CD4-positive, alpha-beta T cell treated with Interleukin-12 subunit alpha and Interleukin-12 subunit beta, for 1 hour (primary cell): ENCODE results near the gene CNTNAP2.

Experiments used
- DNase-seq: peaks from one replicate; pipeline ENCODE4 v3.0.0-alpha.2; 2020

CNTNAP2 gene

DNA sequence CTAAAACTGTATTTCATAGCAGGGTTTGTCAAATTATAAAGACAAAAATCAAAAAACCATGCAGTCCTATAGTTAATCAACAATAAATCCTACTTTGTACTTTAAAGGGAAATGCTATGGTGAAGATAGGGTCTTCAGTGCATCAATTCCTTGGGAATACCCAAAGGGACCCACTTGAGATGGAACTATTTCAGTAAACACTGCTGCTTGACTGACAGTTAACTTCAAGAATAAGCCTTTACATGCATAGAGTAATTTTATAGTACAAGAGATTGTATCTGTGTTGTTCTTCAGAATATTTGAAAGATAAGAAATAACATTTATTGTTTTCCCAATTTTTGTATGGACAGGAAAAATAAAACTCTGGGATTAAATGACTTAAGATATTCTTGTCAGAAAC is 1179.6 kb downstream of the CNTNAP2 start:
- DNase-seq: no peak

DNA sequence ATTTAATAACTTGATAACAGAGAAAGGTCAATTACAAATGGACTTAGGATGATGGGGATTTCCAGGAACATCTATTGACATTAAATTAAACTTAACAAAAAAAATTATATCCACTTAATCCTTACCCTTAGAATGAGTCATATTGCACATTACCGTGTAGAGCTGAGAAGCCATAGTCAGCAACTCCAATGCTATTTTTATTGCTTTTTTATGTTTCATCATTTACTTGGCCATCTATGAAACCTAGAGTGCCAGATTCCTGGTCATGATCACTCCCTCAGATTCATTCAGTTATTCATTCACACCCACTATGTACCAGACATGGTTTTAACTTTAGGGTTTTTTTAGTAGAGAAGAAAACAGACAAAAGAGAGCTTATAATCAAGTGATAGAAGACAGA is 1180.4 kb downstream of the CNTNAP2 start:
- no peak for DNase-seq

DNA sequence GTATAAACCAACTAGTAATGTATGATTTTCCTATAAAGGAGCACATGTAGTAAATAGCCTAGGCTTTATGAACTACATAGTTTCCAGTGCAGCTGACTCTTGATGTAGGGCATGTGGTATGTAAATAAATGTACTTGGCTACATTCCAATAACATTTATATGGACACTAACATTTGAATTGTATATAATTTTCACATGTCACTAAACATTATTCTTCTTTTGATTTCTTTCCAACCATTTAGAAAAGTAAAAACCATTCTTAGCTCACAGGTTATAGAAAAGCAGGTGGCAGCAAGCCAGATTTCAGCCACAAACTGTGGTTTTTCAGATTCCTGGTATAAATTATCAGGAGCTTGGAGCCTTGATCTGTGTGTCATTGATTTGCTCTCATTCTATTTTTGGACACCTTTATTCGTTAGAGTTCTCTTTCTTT is 1182.0 kb downstream of the CNTNAP2 start:
- DNase-seq: no peak

DNA sequence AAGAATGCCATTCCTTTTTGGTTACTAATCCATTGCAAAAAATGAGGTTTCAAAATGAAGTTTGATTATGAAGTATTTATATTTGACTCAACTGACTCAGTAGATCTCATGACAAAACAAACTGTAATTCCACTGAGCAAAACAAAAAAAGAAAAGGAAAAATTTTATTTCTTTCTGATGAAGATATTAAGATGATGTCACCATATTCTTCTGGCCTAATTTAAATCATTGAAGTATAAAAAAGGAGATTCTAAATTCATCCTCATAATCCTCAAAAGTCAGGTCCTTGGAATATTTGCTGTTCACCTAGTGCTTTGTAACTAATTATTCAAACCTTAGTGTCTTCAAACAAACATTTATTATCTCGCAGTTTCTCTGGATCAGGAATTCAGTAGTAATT is 1183.7 kb downstream of the CNTNAP2 start:
- no peak for DNase-seq

DNA sequence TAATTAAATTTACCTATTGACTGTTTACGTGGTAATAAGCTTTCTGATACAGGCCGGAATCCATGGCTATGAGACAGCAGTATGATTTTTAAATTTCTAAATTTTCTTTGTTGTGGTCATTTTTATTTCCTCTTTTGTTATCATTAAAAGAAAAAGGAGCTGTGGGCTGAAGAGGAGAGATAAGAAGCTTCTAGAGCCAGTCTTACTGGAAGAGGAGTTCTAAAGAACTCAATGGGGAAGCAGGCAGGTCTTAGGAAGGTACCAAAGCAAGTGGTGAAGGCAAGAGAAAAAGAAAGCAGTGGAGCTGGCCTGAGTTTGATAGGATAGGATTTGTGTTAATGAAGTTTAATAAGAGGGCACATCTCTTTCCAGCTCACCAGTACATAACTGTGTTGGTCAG is 1187.8 kb downstream of the CNTNAP2 start:
- DNase-seq: no peak

DNA sequence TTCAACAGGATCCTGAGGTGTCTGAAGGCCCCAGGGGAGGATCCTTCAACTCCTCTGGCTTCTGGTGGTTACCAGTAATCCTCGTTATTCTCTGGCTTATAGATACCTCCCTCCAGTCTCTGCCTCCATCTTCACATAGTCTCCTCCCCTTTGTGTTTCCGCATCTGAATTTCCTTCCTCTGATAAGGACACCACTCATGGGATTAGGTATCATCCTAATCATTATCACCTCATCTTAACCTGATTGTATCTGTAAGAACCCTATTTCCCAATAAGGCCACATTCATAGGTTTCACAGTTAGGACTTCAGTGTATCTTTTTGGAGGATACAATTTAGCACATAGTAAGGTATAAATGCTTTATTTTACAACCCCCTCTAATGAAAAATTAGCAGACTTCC is 1189.2 kb downstream of the CNTNAP2 start:
- no peak for DNase-seq

DNA sequence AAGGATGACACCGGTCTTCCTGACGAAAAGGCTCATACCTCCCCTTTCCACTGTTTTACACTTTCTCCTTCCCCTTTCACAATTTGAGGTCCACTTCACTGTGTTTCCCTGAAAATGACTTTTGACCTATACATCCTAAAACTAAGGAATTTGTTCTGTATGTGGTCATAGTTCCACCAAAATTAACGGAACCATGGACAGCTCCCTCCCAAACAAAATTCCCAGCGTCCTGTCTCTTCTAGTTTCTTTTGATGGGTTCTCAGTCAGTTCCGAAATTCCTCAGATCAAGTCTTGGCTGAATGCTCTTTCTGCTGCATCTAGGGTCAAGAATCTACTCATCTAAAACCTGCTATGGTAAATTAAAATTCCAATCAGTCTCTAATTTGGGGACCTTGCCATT is 1191.9 kb downstream of the CNTNAP2 start:
- DNase-seq: no peak

DNA sequence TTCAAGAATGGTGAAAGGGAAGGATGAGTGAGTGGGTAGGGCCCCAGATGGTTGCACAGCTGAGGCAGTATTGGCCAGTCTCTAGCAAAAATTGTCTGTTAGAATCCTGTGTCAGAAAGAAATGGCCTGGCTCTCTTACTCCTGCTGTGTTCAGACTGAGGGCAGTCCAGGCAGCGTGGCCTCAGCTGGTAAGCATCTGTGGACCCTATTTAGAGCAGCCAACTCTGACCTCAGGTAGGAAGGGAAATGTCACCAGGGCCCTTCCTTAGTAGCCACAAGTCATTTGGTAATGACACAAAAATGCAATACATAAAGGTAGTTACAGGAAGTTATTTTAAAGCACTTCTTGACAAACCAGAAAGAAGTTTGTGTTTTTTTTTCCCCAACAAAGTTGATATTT is 1194.7 kb downstream of the CNTNAP2 start:
- no peak for DNase-seq

DNA sequence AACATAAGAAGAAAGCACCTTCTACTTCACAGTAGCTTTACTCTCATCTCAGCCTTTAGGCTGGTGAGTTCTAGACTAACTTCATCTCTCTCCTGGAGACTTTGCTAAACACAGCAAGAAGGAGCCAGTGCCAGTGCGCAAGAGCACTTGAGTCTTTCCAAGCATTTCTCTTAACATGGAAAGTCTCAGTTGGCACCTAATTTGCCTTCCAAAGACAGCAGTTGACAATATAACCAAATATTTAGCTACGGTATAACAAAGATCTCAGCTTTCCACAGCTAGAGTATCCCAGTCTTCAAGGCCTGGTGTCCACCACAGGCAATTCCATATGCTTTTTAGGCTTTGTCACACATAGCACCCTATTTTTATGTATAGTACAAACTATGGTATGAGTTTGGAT is 1204.9 kb downstream of the CNTNAP2 start:
- DNase-seq: no peak

DNA sequence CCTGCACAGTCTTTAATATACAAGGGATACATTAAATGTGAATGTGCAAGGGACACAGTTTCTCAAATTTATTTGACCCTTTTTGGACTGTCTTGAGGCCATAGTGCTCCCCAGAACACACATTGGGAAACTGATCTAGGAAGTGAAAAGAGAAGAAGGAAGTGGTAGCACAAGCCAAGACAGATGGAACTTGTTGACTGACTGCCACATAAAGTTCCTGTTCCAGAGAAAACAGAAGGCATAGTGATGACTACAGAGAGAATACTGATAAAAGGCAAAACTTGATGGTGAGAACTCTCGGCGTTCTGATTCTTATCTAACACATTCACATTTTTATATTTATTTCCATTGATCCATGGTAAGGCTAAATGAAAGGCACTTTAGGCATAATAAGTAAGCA is 1216.4 kb downstream of the CNTNAP2 start:
- DNase-seq: no peak

DNA sequence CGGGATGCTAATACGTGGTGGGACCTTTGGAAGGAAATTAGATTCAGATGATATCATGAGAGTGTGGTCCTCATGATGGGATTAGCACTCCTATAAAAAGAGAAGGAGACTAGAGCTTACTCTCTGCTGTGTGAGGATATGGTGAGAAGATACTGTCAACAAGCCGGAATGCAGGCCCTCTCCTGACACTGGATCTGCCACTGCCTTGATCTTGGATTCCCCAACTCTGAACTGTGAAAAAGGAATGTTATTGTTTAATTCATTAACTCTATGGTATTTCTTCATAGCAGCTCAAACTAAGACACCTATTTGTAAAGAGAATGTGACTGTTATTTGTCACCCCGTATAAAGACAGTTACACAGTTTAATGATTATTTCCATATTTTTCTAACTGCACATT is 1246.5 kb downstream of the CNTNAP2 start:
- DNase-seq: no peak

DNA sequence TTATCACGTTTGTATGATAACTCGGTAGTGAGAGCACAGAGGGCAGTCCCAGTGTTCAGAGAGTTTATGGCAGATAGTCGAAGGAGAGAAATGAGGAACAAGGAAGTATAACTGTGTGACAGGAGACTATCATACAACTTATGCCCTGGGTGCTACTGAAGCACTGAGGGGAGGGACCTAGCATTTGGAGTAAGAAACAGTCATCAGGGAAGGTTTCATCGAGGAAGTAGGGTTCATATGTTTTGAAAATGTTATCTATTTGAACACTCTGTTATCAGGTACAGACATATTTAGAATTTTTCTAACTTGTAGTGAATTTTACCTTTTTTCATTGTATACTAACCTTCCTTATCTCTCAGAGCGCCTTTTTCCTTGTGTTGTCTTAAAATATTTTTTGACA is 1259.6 kb downstream of the CNTNAP2 start:
- DNase-seq: no peak

DNA sequence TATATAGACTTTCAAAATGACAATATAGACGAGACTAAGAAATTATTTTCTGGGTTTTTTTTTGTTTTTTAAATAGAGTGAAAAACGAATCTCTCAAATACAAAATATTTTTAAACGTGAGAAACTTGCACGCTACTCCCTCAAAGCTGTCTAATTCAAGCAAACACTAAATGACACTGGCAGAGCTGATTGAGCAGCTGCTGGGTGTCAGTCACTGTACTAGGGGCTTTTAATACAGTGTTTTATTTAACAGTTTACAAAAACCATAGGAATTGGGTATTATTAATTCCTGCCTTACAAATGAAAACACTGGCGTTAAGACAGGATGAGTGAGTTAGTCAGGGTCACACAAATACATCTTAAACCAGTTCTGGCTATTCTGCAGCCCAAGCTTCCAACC is 1264.3 kb downstream of the CNTNAP2 start:
- DNase-seq: no peak

DNA sequence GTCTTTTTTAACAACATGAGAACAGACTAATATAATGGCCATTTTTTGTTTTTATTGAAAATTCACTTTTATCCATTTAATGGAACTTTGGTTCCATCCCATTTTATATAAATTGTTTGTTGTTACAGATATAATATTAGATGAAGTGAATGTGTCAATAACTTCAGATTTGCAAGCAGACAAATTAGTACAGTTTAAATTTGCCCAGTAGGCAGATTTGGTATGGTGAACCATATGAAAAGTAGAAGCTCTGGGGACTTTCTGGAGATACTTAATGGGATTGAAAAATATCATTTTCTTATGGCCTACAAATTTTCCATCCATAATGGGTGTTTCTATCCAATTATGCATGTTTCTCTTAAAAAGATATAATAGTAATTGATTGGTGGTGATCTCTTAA is 1277.7 kb downstream of the CNTNAP2 start:
- DNase-seq: no peak

DNA sequence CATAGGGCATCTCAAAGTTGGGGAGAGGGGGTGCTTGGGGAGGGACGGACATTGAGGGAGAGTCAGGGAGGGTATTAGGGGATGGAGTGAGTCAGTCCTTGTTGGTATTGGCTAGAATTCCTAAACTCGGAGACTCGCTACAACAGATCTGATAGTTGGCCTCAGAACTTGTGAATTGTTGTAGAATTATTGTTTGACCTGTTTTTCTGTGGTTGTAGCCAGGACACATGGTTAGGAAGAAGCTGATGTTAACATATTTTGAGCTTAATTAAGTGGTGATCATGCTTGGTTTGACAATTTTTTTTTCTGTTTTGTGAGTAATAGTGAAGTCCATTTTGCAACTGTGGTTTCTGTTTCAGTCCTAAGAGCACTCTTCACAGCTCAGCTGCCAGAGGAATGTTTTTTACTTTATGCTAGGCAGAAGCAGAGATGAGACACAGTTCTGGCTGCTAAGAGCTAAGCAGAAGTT is 1283.7 kb downstream of the CNTNAP2 start:
- no peak for DNase-seq

DNA sequence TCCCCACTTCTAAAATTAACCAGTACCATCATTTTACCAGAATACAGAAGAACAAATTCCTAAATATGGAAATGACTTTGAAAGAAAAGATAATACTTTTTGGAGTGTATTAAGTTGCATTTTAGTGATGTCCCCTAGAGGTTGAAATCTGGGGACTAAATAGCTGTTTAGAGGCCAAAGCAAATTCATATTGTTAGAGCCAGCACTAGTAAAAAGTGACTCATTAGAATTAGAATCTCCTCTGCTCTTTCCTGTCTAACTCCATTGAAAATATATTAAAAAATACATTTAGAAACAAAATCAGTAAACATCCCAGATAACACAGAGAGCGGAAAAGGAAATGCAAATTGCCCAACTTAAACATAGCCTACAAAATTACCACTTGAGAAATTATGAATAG is 1284.3 kb downstream of the CNTNAP2 start:
- DNase-seq: no peak

DNA sequence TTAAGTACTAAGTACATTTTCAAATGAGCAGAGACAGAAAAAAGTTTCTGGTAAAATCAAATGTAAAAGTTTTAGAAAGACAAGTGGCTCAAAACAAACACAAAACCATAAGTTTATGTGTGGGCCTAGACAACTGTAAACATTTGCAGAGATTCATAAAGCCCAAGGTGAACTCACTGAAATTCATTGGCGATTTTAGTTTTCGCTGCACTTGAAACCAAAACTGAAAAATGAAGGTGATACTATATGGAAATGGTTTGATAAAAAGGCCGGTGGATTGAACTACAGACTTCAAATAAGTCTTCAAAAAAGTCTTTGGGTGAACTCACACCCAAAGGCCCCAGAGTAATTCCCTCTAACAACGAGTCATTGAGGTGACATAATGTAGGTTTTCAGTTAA is 1289.0 kb downstream of the CNTNAP2 start:
- DNase-seq: no peak

DNA sequence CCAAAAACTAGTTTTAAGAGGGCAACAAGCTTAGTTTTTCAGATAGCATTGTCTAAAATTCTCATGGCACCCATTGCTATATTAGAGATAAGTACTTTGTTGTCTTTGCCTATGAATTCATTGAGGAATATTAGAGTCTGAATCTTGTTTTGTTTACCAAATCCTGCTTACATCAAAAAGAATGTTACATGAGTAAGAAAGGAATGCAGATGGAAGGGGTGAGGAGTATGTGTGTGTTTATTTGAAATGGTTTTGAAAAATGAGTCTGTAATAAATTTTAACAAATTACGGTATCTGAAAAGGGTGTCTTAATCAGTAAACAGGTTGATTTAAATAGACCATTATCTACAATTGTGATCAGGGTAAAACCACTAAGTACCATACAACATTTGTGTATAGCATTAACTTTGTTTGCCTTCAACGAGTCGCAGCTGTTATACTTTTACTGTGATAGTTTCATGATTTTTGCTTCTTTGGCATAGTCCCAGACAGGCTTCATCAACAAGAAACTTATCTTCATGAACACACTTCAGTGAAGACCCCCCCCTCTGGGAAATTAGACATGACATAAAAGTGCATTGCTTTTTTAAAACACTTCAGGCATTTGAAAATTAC is 1290.0 kb downstream of the CNTNAP2 start:
- no peak for DNase-seq

DNA sequence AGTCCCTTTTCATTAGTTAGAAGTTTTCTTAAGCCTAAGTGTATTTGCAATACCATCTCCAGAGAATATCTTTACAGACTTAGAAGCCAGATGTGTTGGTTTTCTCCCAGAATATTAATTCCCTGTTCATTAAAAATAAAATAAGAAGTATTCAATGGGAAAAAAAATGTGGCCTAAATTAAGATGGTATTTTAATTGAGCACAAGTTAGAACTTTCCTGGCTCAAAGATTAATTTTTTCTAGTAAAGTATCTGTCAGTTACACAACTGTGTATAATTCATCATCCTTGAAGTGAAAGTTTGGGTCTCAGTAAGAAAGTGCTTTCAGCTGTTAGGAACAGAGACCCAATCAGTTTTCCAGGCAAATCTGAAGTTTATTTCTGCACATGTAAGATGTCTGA is 1294.5 kb downstream of the CNTNAP2 start:
- DNase-seq: no peak

DNA sequence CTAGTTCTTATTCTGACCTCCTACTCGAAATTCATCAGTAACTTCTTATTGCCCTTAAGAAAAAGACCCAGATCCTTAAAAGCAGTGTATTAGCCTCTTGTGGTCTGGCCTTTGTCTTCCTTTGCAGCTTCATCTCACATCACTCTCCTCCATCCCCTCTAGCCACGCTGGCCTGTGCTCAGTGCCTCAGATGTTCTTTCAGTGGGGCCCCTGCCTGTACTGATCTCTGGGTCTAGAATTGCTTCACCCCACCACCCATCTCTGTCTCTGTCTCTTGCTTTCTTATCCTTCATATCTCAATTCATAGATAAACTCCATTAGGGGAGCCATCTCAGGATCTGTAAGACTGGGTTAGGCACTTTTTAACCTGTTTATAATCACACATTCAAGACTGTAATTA is 1295.5 kb downstream of the CNTNAP2 start:
- DNase-seq: no peak

DNA sequence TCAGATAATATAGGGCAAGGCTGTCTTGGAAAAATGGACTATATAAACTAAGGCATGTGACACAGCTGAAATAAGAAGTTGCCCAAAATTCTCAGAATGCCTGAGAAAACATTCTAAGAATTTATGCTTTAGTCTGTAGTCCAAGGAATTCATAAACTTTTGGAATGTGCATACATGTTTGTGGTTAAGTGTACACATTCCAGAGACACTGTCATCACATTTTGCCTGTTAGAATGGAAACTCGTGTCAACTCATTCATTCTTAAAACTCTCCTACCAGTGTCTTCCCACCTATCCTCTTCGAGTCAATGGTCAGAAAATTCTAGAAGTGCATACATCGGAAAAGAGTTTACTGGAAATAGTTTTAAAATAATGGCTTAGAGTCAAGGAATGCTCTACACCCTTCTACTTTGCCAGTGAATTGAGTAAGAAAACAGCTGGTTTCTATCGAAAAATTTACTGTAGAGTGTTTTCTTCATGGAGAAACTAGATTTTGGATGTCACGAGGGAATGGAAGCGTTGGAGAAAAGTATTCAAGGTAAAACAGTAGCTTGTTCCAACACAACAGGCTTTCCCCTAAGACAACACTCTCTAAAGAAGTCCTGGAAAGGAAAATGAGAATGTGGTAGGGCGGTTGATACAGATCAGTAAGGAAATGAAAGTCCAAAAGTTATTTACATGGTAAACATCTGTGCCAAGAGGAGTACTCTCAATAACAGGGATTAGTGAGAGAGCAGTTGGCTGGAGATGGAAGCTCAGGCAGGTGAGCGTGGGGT is 1296.4 kb downstream of the CNTNAP2 start:
- DNase-seq: no peak

DNA sequence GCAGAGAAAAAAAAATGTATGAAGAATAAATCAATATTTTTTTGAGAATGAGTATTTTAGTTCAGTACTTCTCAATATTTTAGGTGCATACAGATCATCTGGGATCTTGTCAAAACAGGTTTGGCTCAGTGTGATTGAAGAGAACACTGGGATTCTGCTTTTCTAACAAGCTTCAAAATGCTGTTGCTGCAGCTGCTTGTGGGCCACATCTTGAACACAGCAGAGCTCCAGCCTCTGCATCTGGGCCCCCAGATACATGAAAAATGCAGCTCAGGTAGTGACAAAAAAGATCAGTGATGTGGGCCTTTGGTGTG is 1296.9 kb downstream of the CNTNAP2 start:
- DNase-seq: no peak

DNA sequence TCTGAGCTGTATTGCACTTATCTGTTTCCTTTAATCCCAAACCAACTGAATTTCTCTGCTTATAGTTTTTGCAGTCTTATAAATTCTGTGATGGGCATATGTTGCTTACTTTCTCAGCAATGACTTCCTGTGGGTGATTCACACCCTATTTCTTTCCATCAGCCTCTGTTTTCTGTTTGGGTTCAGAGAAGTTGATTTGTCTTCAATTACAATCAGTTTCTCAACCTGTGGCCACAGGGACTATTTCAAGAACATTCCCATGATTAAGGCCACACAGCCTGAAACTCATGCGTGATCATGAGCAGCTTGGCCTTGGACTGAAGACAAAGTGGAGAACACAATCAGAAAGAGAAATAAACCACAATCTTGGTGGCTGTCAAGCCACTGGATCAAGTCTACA is 1299.4 kb downstream of the CNTNAP2 start:
- no peak for DNase-seq

DNA sequence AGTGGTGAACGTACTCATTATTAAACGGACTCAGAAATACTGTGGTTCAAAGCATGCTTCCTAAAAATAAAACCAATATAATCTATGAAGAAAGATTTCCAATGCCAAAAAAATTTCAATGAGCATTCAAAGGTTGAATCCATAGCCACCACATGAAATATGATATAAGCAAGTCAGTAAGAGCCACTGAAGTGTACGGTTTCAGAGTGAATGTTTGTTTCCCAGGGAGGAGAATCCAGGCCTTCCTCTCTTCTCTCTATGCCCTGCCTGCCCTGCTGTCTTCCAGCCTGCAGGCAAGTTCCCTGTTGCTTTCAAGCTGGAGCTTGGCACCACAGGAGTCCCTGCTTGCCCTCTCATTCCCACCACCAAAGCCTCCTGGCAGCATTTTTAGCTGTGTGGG is 1302.4 kb downstream of the CNTNAP2 start:
- no peak for DNase-seq

DNA sequence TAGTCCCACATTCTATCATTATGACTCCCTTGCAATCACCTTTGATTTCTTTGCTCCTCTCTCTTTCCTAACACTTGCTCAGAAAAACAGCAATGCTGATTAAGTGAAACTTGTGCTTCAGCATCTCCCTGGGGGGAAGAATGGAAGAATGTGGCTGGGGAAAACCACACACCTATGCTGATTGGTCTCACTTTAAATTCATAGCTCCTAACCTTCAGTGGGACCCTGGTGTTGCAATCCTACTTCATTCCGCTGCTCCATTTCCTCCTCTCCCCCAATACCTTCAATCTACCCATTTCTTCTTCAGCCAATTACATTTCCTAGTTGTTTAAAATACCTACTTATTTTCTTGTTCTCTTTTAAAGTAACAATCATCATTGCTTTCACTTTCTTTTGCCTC is 1307.3 kb downstream of the CNTNAP2 start:
- DNase-seq: no peak
